ENCODE data around the gene ARID1B.

The ARID1B gene

GRCh38 chr6:157021344-157021992, 244.3 kb downstream of the ARID1B start:
- DNase-seq (ENCODE audit: low read depth), result peak; percentile 92
- peaks cover 8% of the 10 kb centered on the region for H3K9me3 ChIP-seq (ENCODE audit: control insufficient read depth, low read length)
- peaks cover 21% of the 10 kb centered on the region for H3K4me1 ChIP-seq (ENCODE audit: control insufficient read depth, insufficient read depth, low read length)
- peak overlapping the region; percentile 90 for H3K4me3 ChIP-seq (ENCODE audit: low read length)
- no peaks in the 10 kb centered on the region for H3K27me3 ChIP-seq (replicated peaks; ENCODE audit: control insufficient read depth, insufficient read depth, low read length)
- peak overlapping the region; percentile 98 for H3K9ac ChIP-seq (ENCODE audit: low read length)
- no peaks in the 10 kb centered on the region for H3K36me3 ChIP-seq (ENCODE audit: control insufficient read depth, insufficient read depth, low read length, severe bottlenecking)

- H3K27me3 ChIP-seq (replicated peaks; ENCODE audit: control insufficient read depth, insufficient read depth, low read length), result no peaks in the 10 kb centered on the region
- peak; percentile 96 for DNase-seq (ENCODE audit: low read depth)
- H3K9me3 ChIP-seq (ENCODE audit: control insufficient read depth, low read length), result peaks cover 9% of the 10 kb centered on the region
- H3K4me1 ChIP-seq (ENCODE audit: control insufficient read depth, insufficient read depth, low read length), result peaks cover 21% of the 10 kb centered on the region
- peak overlapping the region; percentile 90 for H3K4me3 ChIP-seq (ENCODE audit: low read length)
- H3K9ac ChIP-seq (ENCODE audit: low read length), result peak overlapping the region; percentile 98
- H3K36me3 ChIP-seq (ENCODE audit: control insufficient read depth, insufficient read depth, low read length, severe bottlenecking), result no peaks in the 10 kb centered on the region
These were observed 245.0 kb downstream of the ARID1B start for GRCh38 chr6:157021993-157022740.

- peak; percentile 25 for DNase-seq (ENCODE audit: low read depth)
- H3K4me3 ChIP-seq (ENCODE audit: low read length), result no peak overlapping the region
These were observed 246.8 kb downstream of the ARID1B start for GRCh38 chr6:157023958-157024357.

GRCh38 chr6:157024745-157025144, 247.6 kb downstream of the ARID1B start:
- peaks cover 9% of the 10 kb centered on the region for H3K9me3 ChIP-seq (ENCODE audit: control insufficient read depth, low read length)
- no peak overlapping the region for H3K9ac ChIP-seq (ENCODE audit: low read length)
- DNase-seq (ENCODE audit: low read depth), result no peak
- H3K4me3 ChIP-seq (ENCODE audit: low read length), result no peak overlapping the region
- H3K27me3 ChIP-seq (replicated peaks; ENCODE audit: control insufficient read depth, insufficient read depth, low read length), result no peaks in the 10 kb centered on the region
- peaks cover 21% of the 10 kb centered on the region for H3K4me1 ChIP-seq (ENCODE audit: control insufficient read depth, insufficient read depth, low read length)
- H3K36me3 ChIP-seq (ENCODE audit: control insufficient read depth, insufficient read depth, low read length, severe bottlenecking), result no peaks in the 10 kb centered on the region

More at GRCh38 chr6:157023958-157024357, 246.8 kb downstream of the ARID1B start:
- Histone ChIP-seq H3K9me3 (ENCODE audit: control insufficient read depth, low read length) (peaks cover 9% of the 10 kb centered on the region), H3K9ac (ENCODE audit: low read length) (no peak overlapping the region), H3K36me3 (ENCODE audit: control insufficient read depth, insufficient read depth, low read length, severe bottlenecking) (no peaks in the 10 kb centered on the region), H3K4me1 (ENCODE audit: control insufficient read depth, insufficient read depth, low read length) (peaks cover 21% of the 10 kb centered on the region), H3K27me3 (replicated peaks; ENCODE audit: control insufficient read depth, insufficient read depth, low read length) (no peaks in the 10 kb centered on the region)

- Histone ChIP-seq H3K27me3 (replicated peaks; ENCODE audit: control insufficient read depth, insufficient read depth, low read length) (no peaks in the 10 kb centered on the region), H3K36me3 (ENCODE audit: control insufficient read depth, insufficient read depth, low read length, severe bottlenecking) (no peaks in the 10 kb centered on the region), H3K4me1 (ENCODE audit: control insufficient read depth, insufficient read depth, low read length) (peaks cover 21% of the 10 kb centered on the region), H3K9ac (ENCODE audit: low read length) (no peak overlapping the region), H3K9me3 (ENCODE audit: control insufficient read depth, low read length) (peaks cover 9% of the 10 kb centered on the region), H3K4me3 (ENCODE audit: low read length) (no peak overlapping the region)
- no peak for DNase-seq (ENCODE audit: low read depth)
These were observed 248.3 kb downstream of the ARID1B start for GRCh38 chr6:157025437-157025836.

- Histone ChIP-seq H3K4me3 (ENCODE audit: low read length) (no peak overlapping the region), H3K9ac (ENCODE audit: low read length) (no peak overlapping the region), H3K36me3 (ENCODE audit: control insufficient read depth, insufficient read depth, low read length, severe bottlenecking) (no peaks in the 10 kb centered on the region), H3K27me3 (replicated peaks; ENCODE audit: control insufficient read depth, insufficient read depth, low read length) (no peaks in the 10 kb centered on the region), H3K9me3 (ENCODE audit: control insufficient read depth, low read length) (peaks cover 9% of the 10 kb centered on the region), H3K4me1 (ENCODE audit: control insufficient read depth, insufficient read depth, low read length) (peaks cover 15% of the 10 kb centered on the region)
- no peak for DNase-seq (ENCODE audit: low read depth)
These were observed 253.0 kb downstream of the ARID1B start for GRCh38 chr6:157029980-157030690.

- Histone ChIP-seq H3K27me3 (replicated peaks; ENCODE audit: control insufficient read depth, insufficient read depth, low read length) (no peaks in the 10 kb centered on the region), H3K36me3 (ENCODE audit: control insufficient read depth, insufficient read depth, low read length, severe bottlenecking) (no peaks in the 10 kb centered on the region), H3K9me3 (ENCODE audit: control insufficient read depth, low read length) (peaks cover 4% of the 10 kb centered on the region), H3K9ac (ENCODE audit: low read length) (no peak overlapping the region), H3K4me3 (ENCODE audit: low read length) (no peak overlapping the region), H3K4me1 (ENCODE audit: control insufficient read depth, insufficient read depth, low read length) (peaks cover 22% of the 10 kb centered on the region)
- DNase-seq (ENCODE audit: low read depth), result no peak
These were observed 253.6 kb downstream of the ARID1B start for GRCh38 chr6:157030755-157031154.

GRCh38 chr6:157032923-157033322, 255.7 kb downstream of the ARID1B start:
- H3K4me3 ChIP-seq (ENCODE audit: low read length), result peak overlapping the region; percentile 85
- peaks cover 41% of the 10 kb centered on the region for H3K4me1 ChIP-seq (ENCODE audit: control insufficient read depth, insufficient read depth, low read length)
- H3K27me3 ChIP-seq (replicated peaks; ENCODE audit: control insufficient read depth, insufficient read depth, low read length), result no peaks in the 10 kb centered on the region
- no peak for DNase-seq (ENCODE audit: low read depth)
- no peaks in the 10 kb centered on the region for H3K36me3 ChIP-seq (ENCODE audit: control insufficient read depth, insufficient read depth, low read length, severe bottlenecking)
- H3K9me3 ChIP-seq (ENCODE audit: control insufficient read depth, low read length), result no peaks in the 10 kb centered on the region
- H3K9ac ChIP-seq (ENCODE audit: low read length), result peak overlapping the region; percentile 85

GRCh38 chr6:157033428-157034140, 256.4 kb downstream of the ARID1B start:
- peak; percentile 49 for DNase-seq (ENCODE audit: low read depth)
- peak overlapping the region; percentile 85 for H3K9ac ChIP-seq (ENCODE audit: low read length)
- H3K36me3 ChIP-seq (ENCODE audit: control insufficient read depth, insufficient read depth, low read length, severe bottlenecking), result no peaks in the 10 kb centered on the region
- H3K4me3 ChIP-seq (ENCODE audit: low read length), result peak overlapping the region; percentile 85
- no peaks in the 10 kb centered on the region for H3K9me3 ChIP-seq (ENCODE audit: control insufficient read depth, low read length)
- no peaks in the 10 kb centered on the region for H3K27me3 ChIP-seq (replicated peaks; ENCODE audit: control insufficient read depth, insufficient read depth, low read length)
- H3K4me1 ChIP-seq (ENCODE audit: control insufficient read depth, insufficient read depth, low read length), result peaks cover 41% of the 10 kb centered on the region

GRCh38 chr6:157034436-157035230, 257.5 kb downstream of the ARID1B start:
- H3K9me3 ChIP-seq (ENCODE audit: control insufficient read depth, low read length), result no peaks in the 10 kb centered on the region
- H3K36me3 ChIP-seq (ENCODE audit: control insufficient read depth, insufficient read depth, low read length, severe bottlenecking), result no peaks in the 10 kb centered on the region
- peaks cover 41% of the 10 kb centered on the region for H3K4me1 ChIP-seq (ENCODE audit: control insufficient read depth, insufficient read depth, low read length)
- peak; percentile 73 for DNase-seq (ENCODE audit: low read depth)
- peak overlapping the region; percentile 85 for H3K9ac ChIP-seq (ENCODE audit: low read length)
- no peak overlapping the region for H3K4me3 ChIP-seq (ENCODE audit: low read length)
- no peaks in the 10 kb centered on the region for H3K27me3 ChIP-seq (replicated peaks; ENCODE audit: control insufficient read depth, insufficient read depth, low read length)
